Fibroblast of lung (primary cell): ENCODE measurements around the gene PSG2.
"Not testable (repeated sequence)": the region's sequence is repeated elsewhere in the genome, so short reads cannot be mapped to it uniquely, and the experiment has no call there.

Experiments
- EZH2 ChIP-seq: IDR thresholded peaks from 2 replicates; pipeline ENCODE4 v1.5.1; 2012; ENCODE audit warnings: low read length, control low read depth, mild to moderate bottlenecking; ENCODE audit errors: missing control alignments
- TF ChIP-seq, protein P1 (sequence below), 2 donors: IDR thresholded peaks in 1 of 2; conservative IDR thresholded peaks in 1 of 2; 1 replicate in 1 of 2; 2 replicates in 1 of 2; pipeline ENCODE4 v1.5.1; 2011 to 2012; ENCODE audit warnings: low read length in 2 of 2, control low read depth in 1 of 2, inconsistent platforms in 1 of 2, low read depth in 1 of 2, mild to moderate bottlenecking in 1 of 2

DNA sequence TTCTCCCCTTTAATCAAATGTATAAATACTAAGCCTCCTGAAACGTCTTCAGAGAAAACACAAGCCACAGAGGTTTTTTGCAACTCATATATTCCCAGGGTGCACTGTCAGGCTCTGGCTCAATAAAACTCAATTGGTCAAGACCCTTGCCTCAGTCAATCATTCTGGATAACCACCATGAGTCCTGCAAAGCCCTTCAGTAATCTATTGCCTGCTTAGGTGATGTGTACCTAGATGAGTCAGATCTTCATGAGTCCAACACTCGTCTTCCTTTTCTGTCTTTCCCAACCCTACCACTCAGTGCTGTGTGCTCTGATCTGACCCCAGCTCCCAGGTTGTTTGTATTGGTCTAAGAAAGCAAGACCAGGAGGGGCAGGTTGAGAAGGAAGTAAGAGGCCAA lies 24.1 kb downstream of the PSG2 start:
- TF ChIP-seq, protein P1, sequence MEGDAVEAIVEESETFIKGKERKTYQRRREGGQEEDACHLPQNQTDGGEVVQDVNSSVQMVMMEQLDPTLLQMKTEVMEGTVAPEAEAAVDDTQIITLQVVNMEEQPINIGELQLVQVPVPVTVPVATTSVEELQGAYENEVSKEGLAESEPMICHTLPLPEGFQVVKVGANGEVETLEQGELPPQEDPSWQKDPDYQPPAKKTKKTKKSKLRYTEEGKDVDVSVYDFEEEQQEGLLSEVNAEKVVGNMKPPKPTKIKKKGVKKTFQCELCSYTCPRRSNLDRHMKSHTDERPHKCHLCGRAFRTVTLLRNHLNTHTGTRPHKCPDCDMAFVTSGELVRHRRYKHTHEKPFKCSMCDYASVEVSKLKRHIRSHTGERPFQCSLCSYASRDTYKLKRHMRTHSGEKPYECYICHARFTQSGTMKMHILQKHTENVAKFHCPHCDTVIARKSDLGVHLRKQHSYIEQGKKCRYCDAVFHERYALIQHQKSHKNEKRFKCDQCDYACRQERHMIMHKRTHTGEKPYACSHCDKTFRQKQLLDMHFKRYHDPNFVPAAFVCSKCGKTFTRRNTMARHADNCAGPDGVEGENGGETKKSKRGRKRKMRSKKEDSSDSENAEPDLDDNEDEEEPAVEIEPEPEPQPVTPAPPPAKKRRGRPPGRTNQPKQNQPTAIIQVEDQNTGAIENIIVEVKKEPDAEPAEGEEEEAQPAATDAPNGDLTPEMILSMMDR (conservative IDR thresholded peaks at IDR 0.05 in 1 of 2, IDR thresholded peaks at IDR 0.05 in 1 of 2; ENCODE audit: low read depth in 1 of 2, low read length in 2 of 2) = not testable (repeated sequence)
- not testable (repeated sequence) for TF ChIP-seq EZH2
